NOMO-1 (cell line): ENCODE measurements around the gene SHISA8.

Source experiments
- DNase-seq, 2 experiments: peaks; one replicate each; lab custom pipeline; 2025; ENCODE audit not compliant: unreplicated experiment in 2 of 2; lab: John Stamatoyannopoulos, UW

The SHISA8 gene

GRCh38 chr22:41915786-41916493 lies 1.1 kb upstream of the SHISA8 start:
- no peak for DNase-seq

DNA sequence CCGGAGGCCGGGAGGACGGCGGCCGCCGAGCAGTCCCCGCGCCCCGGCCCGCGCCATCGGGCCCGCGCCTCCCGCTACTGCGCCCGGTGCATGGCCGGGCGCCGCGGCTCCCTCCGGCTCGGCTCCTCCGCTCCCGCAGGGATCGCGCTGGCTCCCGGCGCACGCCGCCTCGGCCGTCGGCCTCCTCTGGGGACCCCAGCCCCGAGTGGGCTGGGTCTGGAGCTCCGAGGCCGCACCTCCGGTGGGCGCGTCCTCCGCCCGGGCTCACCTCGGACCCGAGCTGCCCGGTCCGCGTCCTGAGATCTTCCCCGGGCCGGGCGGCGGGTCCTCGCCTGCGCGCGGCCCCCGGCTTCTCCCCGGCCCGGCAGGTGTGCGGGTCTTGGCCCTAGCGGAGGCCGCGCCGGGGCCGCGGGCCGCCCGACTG lies 251 bp downstream of the SHISA8 start:
- DNase-seq: no peak

DNA sequence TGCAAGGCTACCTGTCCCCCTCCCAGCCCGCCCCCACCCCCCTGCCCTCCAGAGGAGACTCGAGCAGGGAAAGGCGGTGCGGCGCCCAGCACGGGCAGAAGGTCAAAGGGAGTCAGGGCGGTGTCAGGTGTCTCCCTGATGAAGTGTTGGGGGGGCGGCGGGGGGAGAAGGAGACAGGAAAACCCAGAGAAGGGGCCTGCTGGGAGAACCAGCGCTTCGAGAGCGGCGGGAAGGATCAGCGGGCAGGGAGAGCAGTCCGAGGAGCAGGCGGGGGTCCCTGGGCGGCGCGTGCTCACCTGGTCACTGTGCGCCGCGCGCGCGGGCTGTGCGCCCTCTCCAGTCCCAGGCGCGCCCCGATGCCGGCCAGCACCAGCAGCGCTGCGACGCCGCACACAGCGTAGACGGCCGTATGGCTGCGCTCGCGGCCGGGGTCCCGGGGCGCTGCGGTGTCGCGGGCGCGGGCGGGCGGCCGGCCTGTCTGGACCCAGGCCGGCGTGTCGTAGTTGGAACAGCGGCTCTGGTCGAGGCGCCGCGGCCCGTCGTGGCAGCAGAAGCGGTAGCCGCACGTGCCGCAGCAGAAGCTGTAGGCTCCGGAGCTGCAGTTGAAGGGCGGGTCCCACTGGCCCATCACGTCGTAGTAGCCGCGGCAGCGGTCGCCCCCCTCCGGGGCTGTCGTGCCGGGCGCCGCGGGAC lies 886 bp downstream of the SHISA8 start:
- DNase-seq: no peak

DNA sequence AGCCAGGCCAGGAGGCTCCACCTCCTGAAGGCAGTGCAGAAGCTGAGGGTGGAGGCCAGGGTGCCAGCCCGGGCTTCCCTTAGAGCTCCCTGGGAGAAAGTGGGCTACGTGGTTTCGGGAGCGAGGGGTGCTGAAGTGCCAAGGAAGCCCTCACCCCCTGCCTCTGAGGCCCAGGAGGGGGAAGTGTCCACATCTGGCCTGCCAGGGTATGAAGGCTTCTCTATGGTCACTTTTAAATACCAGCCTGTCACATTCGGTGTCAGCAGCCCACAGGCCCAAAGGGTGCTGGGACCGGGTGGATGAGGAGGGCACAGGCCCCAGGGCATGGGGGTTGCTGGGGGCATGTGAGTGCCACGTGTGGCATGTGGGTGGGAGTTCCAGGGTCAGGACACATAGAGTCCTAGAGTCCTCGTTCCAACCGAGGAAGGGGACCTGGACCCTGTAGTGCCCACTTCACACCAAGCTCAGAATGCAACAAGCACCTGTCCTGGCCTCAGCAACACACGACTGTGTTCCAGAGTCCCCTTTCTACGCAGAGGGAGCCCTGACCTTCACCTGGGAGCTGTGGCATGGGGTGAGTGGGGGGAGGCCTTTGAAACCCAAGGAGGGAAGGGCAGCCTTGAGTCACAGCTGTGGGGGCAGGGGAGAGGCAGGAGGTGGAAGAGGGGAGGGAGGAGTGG lies 1.7 kb downstream of the SHISA8 start:
- DNase-seq: no peak

GRCh38 chr22:41912338-41913039 lies 2.4 kb downstream of the SHISA8 start:
- DNase-seq: no peak

GRCh38 chr22:41911001-41911611 lies 3.8 kb downstream of the SHISA8 start:
- no peak for DNase-seq

- DNase-seq: no peak
Observed at GRCh38 chr22:41910050-41911000, 4.5 kb downstream of the SHISA8 start.

- DNase-seq: no peak
Observed at GRCh38 chr22:41909310-41910049, 5.4 kb downstream of the SHISA8 start.

GRCh38 chr22:41908411-41909309 lies 6.2 kb downstream of the SHISA8 start:
- peak; percentile 50 to 51 for DNase-seq

GRCh38 chr22:41907436-41908401 lies 7.2 kb downstream of the SHISA8 start:
- no peak for DNase-seq

GRCh38 chr22:41906822-41907221 lies 8.1 kb downstream of the SHISA8 start:
- no peak for DNase-seq

DNA sequence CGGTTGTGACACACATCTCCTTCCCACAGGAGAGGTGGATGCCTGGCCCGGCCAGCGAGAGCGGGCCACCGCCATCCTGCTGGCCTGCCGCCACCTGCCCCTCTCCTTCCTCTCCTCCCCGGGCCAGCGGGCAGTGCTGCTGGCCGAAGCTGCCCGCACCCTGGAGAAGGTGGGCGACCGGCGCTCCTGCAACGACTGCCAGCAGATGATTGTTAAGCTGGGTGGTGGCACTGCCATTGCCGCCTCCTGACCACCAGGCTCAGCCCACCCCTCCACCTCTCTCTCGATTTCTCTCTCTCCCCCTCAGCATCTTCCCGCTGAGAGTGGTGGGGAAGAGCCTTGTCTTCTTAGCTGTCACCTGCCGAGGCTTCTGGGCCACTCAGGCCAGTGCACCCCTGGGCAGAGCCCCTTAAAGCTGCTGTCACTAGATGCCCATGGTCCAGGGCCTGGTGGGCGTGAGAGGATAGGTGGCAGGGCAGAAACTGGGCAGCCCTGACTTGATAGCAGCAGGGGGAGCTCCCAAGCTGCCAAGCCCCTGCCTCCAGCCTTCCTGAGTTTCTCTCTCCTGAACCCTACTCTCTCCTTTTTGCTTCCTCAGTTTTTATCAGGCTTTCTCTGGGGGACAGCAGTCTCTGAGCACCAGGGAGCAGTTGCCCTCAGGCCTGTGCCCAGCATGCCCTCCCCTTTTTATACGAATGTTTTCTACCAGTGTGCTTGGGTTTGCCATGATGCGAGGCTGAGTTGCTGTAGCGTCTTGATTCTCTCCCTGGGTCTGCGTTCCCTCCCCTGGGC lies 9.3 kb downstream of the SHISA8 start:
- DNase-seq: no peak

GRCh38 chr22:41904450-41905410 lies 10.1 kb downstream of the SHISA8 start:
- DNase-seq: no peak

- DNase-seq: no peak
Observed at GRCh38 chr22:41902932-41903421, 11.9 kb downstream of the SHISA8 start.

GRCh38 chr22:41902016-41902415 lies 12.9 kb downstream of the SHISA8 start:
- DNase-seq: no peak
